GM21717 (cell line): ENCODE data around the gene BRD1.

Experiments
- ATAC-seq: cut with Tn5 transposase; IDR thresholded peaks from one replicate; pipeline ENCODE4 v1.9.1; 2021; ENCODE audit warnings: mild to moderate bottlenecking, moderate library complexity; ENCODE audit not compliant: unreplicated experiment

BRD1 gene

GRCh38 chr22:49734882-49735281 is 92.8 kb downstream of the BRD1 start:
- ATAC-seq = no peak

GRCh38 chr22:49734390-49734789 is 93.3 kb downstream of the BRD1 start:
- ATAC-seq = no peak

- no peak for ATAC-seq
These were observed 94.0 kb downstream of the BRD1 start for GRCh38 chr22:49733631-49734030.

GRCh38 chr22:49730656-49731055 is 97.0 kb downstream of the BRD1 start:
- ATAC-seq = no peak

GRCh38 chr22:49728570-49729271 is 99.0 kb downstream of the BRD1 start:
- no peak for ATAC-seq

- ATAC-seq = no peak
These were observed 99.6 kb downstream of the BRD1 start for GRCh38 chr22:49727881-49728569.

GRCh38 chr22:49727191-49727880 is 100.3 kb downstream of the BRD1 start:
- no peak for ATAC-seq

GRCh38 chr22:49726701-49727101 is 101.0 kb downstream of the BRD1 start:
- ATAC-seq = no peak

GRCh38 chr22:49726022-49726681 is 101.5 kb downstream of the BRD1 start:
- no peak for ATAC-seq

- ATAC-seq = no peak
These were observed 102.2 kb downstream of the BRD1 start for GRCh38 chr22:49725516-49725915.

- ATAC-seq = no peak
These were observed 102.7 kb downstream of the BRD1 start for GRCh38 chr22:49724893-49725489.

GRCh38 chr22:49724030-49724892 is 103.4 kb downstream of the BRD1 start:
- no peak for ATAC-seq

- no peak for ATAC-seq
These were observed 104.1 kb downstream of the BRD1 start for GRCh38 chr22:49723478-49724029.
